Spleen (tissue), 11 donors: ENCODE measurements around the gene SRGAP1. TPM values are rescaled to one million over a fixed set of nuclear protein-coding genes. Genes with fewer than 3 reads are reported as not detected.

ENCODE experiments used
- DNase-seq: peaks from one replicate; pipeline ENCODE4 v3.0.0-alpha.2; 2020
- H3K27ac ChIP-seq, 8 donors: fragments of 200-600 bp; sonication (generic) in 7 of 8; 1 replicate in 4 of 8; 2 replicates in 4 of 8; pipeline versions ENCODE4 v1.5.0 to v1.8.0; 2016 to 2021; ENCODE audit warnings: inconsistent platforms in 4 of 8, mild to moderate bottlenecking in 4 of 8, moderate library complexity in 1 of 8
- H3K27me3 ChIP-seq, 7 donors: fragments of 200-600 bp; sonication (generic) in 6 of 7; replicated peaks in 1 of 7; 1 replicate in 4 of 7; 2 replicates in 3 of 7; pipeline versions ENCODE4 v1.5.0 to v1.8.0; 2016 to 2021; ENCODE audit warnings: inconsistent platforms in 3 of 7, mild to moderate bottlenecking in 1 of 7
- H3K36me3 ChIP-seq, 6 donors: fragments of 200-600 bp; sonication (generic) in 5 of 6; 1 replicate in 4 of 6; 2 replicates in 2 of 6; pipeline versions ENCODE4 v1.5.0 to v1.8.0; 2016 to 2021; ENCODE audit warnings: inconsistent platforms in 2 of 6
- H3K4me1 ChIP-seq, 6 donors: fragments of 200-600 bp; sonication (generic) in 5 of 6; 1 replicate in 3 of 6; 2 replicates in 3 of 6; pipeline versions ENCODE4 v1.5.0 to v1.8.0; 2016 to 2021; ENCODE audit warnings: inconsistent platforms in 3 of 6
- H3K4me3 ChIP-seq, 8 donors: fragments of 200-600 bp; sonication (generic) in 7 of 8; 1 replicate in 4 of 8; 2 replicates in 4 of 8; pipeline versions ENCODE4 v1.5.0 to v1.8.0; 2016 to 2021; ENCODE audit warnings: inconsistent platforms in 4 of 8, mild to moderate bottlenecking in 4 of 8, moderate library complexity in 2 of 8
- H3K9me3 ChIP-seq, 8 donors: fragments of 200-600 bp; sonication (generic) in 7 of 8; 1 replicate in 4 of 8; 2 replicates in 4 of 8; pipeline versions ENCODE4 v1.5.0 to v1.8.0; 2016 to 2021; ENCODE audit warnings: inconsistent platforms in 4 of 8
- POLR2A ChIP-seq, 3 donors: fragments of 450-650 bp; IDR thresholded peaks; one replicate each; pipeline ENCODE4 v1.5.1; 2017; ENCODE audit warnings: antibody characterized with exemption in 3 of 3, mild to moderate bottlenecking in 1 of 3
- POLR2AphosphoS5 ChIP-seq, 3 donors: sonication (generic); formaldehyde crosslinking; IDR thresholded peaks; one replicate each; pipeline ENCODE4 v1.5.1; 2017; ENCODE audit warnings: antibody characterized with exemption in 3 of 3
- WGBS, 5 donors: extraction: QIAGEN DNeasy Blood & Tissue Kit in 3 of 5; methylation state at CpG; one replicate each; pipeline versions ENCODE4 v1.1.5 to v1.1.7; 2013 to 2018; 5-methylcytosine and 5-hydroxymethylcytosine counted together
- intact Hi-C: fragments of 100-400 bp; cut with DNase I; formaldehyde crosslinking; loops from one replicate; pipeline ENCODE4 v1.15.0; 2023; ENCODE audit warnings: low total_unique reads
- polyA plus RNA-seq, 3 donors: library from polyadenylated mRNA; stranded (reverse); fragments of 200-250 nt; gene quantifications; one replicate each; pipeline ENCODE4 v1.2.1, GENCODE V29; 2013
- total RNA-seq, 7 donors: library from RNA; depleted of rRNA in 3 of 7; stranded (reverse); fragments of >200 nt in 3 of 7; fragmentation: NEBNext Ultra II Directional in 4 of 7; extraction: Animal tissue kit (Norgen Biotek cat#: 25700) in 4 of 7; gene quantifications; one replicate each; pipeline versions ENCODE4 v1.1.0 to v1.2.1, GENCODE V29; 2016 to 2021
- TF ChIP-seq, protein P1 (sequence below), 11 experiments: fragments of 200-600 bp in 7 of 11; fragments of 450-650 bp in 4 of 11; sonication (generic) in 4 of 11; IDR thresholded peaks in 8 of 11; conservative IDR thresholded peaks in 3 of 11; 1 replicate in 7 of 11; 2 replicates in 4 of 11; pipeline versions ENCODE4 v1.4.0 to v1.8.0; 2016 to 2021; ENCODE audit warnings: antibody characterized with exemption in 11 of 11, inconsistent platforms in 4 of 11, mild to moderate bottlenecking in 1 of 11
- donor health status: healthy with polysubstance abuse.
- donor health status: DM: no; HTN: no; CAD: no; lungs with moderate emphysema.
- donor health status: DM: no; HTN: no; CAD: no.
- donor health status: Bipolar disorder and iron deficiency.
- donor health status: healthy.
- donor health status: DM: no; HTN: no; CAD: no.
- donor health status: DM: yes; HTN: yes; CAD: no.

SRGAP1 gene
- total and polyA plus RNA-seq, 10 donors, result 0.37 to 20.1 (median 13.4) TPM

GRCh38 chr12:63882844-63883243 is 38.3 kb downstream of the SRGAP1 start:
- Histone ChIP-seq H3K4me1 (no peaks in the 10 kb centered on the region), H3K9me3 (no peaks in the 10 kb centered on the region), H3K4me3 (no peak overlapping the region), H3K27me3 (no peaks in the 10 kb centered on the region), H3K27ac (no peak overlapping the region), H3K36me3 (no peaks in the 10 kb centered on the region)
- TF ChIP-seq, protein P1, sequence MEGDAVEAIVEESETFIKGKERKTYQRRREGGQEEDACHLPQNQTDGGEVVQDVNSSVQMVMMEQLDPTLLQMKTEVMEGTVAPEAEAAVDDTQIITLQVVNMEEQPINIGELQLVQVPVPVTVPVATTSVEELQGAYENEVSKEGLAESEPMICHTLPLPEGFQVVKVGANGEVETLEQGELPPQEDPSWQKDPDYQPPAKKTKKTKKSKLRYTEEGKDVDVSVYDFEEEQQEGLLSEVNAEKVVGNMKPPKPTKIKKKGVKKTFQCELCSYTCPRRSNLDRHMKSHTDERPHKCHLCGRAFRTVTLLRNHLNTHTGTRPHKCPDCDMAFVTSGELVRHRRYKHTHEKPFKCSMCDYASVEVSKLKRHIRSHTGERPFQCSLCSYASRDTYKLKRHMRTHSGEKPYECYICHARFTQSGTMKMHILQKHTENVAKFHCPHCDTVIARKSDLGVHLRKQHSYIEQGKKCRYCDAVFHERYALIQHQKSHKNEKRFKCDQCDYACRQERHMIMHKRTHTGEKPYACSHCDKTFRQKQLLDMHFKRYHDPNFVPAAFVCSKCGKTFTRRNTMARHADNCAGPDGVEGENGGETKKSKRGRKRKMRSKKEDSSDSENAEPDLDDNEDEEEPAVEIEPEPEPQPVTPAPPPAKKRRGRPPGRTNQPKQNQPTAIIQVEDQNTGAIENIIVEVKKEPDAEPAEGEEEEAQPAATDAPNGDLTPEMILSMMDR (IDR thresholded peaks at IDR 0.05 in 8 of 11, conservative IDR thresholded peaks at IDR 0.05 in 3 of 11), result no peak
- no peak for TF ChIP-seq POLR2AphosphoS5 (IDR thresholded peaks at IDR 0.05)
- TF ChIP-seq POLR2A (IDR thresholded peaks at IDR 0.05), result no peak
- intact Hi-C loops, result no loop called here
- DNase-seq, result no peak
- 73 to 93% (median 90%) methylated on average over 2 of the region's 2 CpGs for WGBS, 5 donors

GRCh38 chr12:63885401-63885800 is 40.9 kb downstream of the SRGAP1 start:
- no peaks in the 10 kb centered on the region for H3K36me3 ChIP-seq
- WGBS, 5 donors, result 93 to 100% (median 94%) methylated on average over 2 of the region's 2 CpGs
- intact Hi-C loops, result no loop called here
- no peak for DNase-seq
- H3K27me3 ChIP-seq, result no peaks in the 10 kb centered on the region
- H3K4me3 ChIP-seq, result no peak overlapping the region
- TF ChIP-seq POLR2AphosphoS5 (IDR thresholded peaks at IDR 0.05) (no peak), POLR2A (IDR thresholded peaks at IDR 0.05) (no peak)
- TF ChIP-seq, protein P1 (IDR thresholded peaks at IDR 0.05 in 8 of 11, conservative IDR thresholded peaks at IDR 0.05 in 3 of 11), result no peak
- no peaks in the 10 kb centered on the region for H3K4me1 ChIP-seq
- H3K9me3 ChIP-seq, result no peaks in the 10 kb centered on the region
- no peak overlapping the region for H3K27ac ChIP-seq

DNA sequence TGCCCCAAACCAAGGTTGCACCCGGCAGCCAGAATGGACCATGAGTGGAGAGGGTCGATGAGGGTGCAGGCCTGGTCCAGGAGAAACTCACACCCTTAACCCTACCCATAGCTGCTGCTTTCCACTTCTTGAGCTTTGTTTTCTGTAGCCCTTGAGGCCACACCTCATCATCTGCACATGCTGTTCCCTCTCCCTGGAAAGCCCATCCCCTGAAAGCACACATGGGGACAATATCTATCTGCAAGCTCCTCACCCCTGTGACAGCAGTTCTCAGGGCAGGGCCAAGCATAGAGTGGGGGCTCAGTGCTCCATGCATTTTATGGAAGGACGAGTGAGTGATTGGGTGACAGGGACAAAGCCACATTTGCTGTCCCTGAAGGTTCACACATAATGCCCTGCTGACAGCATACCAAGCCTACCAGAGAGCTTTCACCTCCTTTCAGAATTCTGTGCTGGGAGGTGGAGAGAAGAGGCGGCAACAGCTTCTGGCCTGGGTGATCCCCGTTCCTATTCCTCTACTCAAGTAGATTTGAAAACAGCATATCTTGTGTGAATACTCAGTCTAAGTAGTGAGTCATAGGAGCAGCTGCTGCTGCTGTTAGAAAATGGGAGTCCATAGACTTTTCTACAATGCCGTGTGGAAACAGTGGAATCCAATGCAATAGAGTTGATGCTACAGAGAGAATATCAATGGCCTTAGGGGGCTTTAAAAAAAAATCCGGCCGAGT is 44.6 kb downstream of the SRGAP1 start:
- H3K9me3 ChIP-seq, result no peaks in the 10 kb centered on the region
- TF ChIP-seq POLR2AphosphoS5 (IDR thresholded peaks at IDR 0.05), result no peak
- no peak for TF ChIP-seq POLR2A (IDR thresholded peaks at IDR 0.05)
- TF ChIP-seq, protein P1 (IDR thresholded peaks at IDR 0.05 in 8 of 11, conservative IDR thresholded peaks at IDR 0.05 in 3 of 11), result no peak
- no peaks in the 10 kb centered on the region for H3K36me3 ChIP-seq
- DNase-seq, result no peak
- peaks cover 0 to 9% (median 0%) of the 10 kb centered on the region in 6 donors for H3K4me1 ChIP-seq
- H3K27me3 ChIP-seq, result no peaks in the 10 kb centered on the region
- H3K4me3 ChIP-seq, result no peak overlapping the region
- H3K27ac ChIP-seq, result no peak overlapping the region
- intact Hi-C loops, result no loop called here
- WGBS, 5 donors, result 90 to 97% (median 93%) methylated on average over 8 of the region's 8 CpGs

DNA sequence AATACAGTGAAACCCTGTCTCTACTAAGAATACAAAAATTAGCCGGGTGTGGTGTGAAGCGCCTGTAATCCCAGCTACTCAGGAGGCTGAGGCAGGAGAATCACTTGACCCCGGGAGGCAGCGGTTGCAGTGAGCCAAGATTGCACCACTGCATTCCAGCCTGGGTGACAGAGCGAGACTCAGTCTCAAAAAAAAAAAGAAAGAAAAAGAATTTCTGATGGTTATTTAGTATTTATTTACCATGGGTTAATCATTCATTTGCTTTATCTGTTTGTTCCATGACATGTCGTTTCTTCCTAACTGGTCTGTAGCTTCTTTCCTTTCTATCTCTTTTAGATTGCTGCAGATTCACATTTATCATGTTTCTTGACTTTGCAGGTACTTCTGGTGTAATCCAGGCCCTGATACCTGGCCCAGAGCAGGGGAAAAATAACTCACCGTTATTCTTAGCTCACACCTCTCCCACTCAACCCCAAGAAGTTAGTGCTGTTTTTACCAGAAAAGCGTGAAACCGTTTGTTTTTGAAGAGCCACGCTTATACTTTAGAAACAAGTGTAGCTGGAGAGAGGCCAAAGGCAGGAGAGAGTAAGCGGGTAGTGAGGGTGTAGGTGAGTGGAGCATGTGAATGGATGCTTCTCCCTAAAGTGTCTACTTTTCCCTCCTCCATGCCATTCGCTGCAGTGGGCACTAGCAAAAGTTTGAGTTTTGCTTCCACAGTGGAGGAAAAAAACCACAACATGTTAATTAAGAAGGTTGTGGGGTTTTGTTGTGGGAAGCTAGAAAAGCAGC is 45.4 kb downstream of the SRGAP1 start:
- peaks cover 0 to 10% (median 0%) of the 10 kb centered on the region in 6 donors for H3K4me1 ChIP-seq
- DNase-seq, result no peak
- no peaks in the 10 kb centered on the region for H3K36me3 ChIP-seq
- H3K27ac ChIP-seq, result no peak overlapping the region
- no peaks in the 10 kb centered on the region for H3K9me3 ChIP-seq
- intact Hi-C loops, result no loop called here
- no peak for TF ChIP-seq POLR2AphosphoS5 (IDR thresholded peaks at IDR 0.05)
- TF ChIP-seq, protein P1 (IDR thresholded peaks at IDR 0.05 in 8 of 11, conservative IDR thresholded peaks at IDR 0.05 in 3 of 11), result no peak
- TF ChIP-seq POLR2A (IDR thresholded peaks at IDR 0.05), result no peak
- no peaks in the 10 kb centered on the region for H3K27me3 ChIP-seq
- 89 to 95% (median 91%) methylated on average over 12 of the region's 12 CpGs for WGBS, 5 donors
- no peak overlapping the region for H3K4me3 ChIP-seq
